Memory B cell (primary cell): ENCODE results near the gene DBH.

Experiments
- ATAC-seq: fragments of 150-1000 bp; cut with Tn5 transposase; 2 replicates; pipeline ENCODE4 v1.10.0; 2021; ENCODE audit warnings: low read depth, mild to moderate bottlenecking, moderate library complexity
- DNase-seq, 2 donors: peaks; one replicate each; pipeline ENCODE4 v3.0.0; 2022; ENCODE audit warnings: low spot score in 2 of 2
- H3K27ac Mint-ChIP-seq: one replicate; pipeline ENCODE4 v1.8.0; 2022; ENCODE audit warnings: mild to moderate bottlenecking, moderate library complexity, mixed read lengths
- H3K27me3 Mint-ChIP-seq: one replicate; pipeline ENCODE4 v1.8.0; 2022; ENCODE audit warnings: mixed read lengths
- H3K36me3 Mint-ChIP-seq: one replicate; pipeline ENCODE4 v1.8.0; 2022; ENCODE audit warnings: mild to moderate bottlenecking, mixed read lengths
- H3K4me1 Mint-ChIP-seq: one replicate; pipeline ENCODE4 v1.8.0; 2022; ENCODE audit warnings: mixed read lengths
- H3K4me3 Mint-ChIP-seq: one replicate; pipeline ENCODE4 v1.8.0; 2022; ENCODE audit warnings: mild to moderate bottlenecking, moderate library complexity, mixed read lengths
- H3K9me3 Mint-ChIP-seq: one replicate; pipeline ENCODE4 v1.8.0; 2022; ENCODE audit warnings: mixed read lengths

The DBH gene

GRCh38 chr9:133689151-133689763 lies 53.1 kb downstream of the DBH start:
- H3K4me3 Mint-ChIP-seq, result no peak overlapping the region
- H3K27ac Mint-ChIP-seq, result no peak overlapping the region
- H3K4me1 Mint-ChIP-seq, result no peaks in the 10 kb centered on the region
- no peaks in the 10 kb centered on the region for H3K36me3 Mint-ChIP-seq
- H3K9me3 Mint-ChIP-seq, result no peaks in the 10 kb centered on the region
- peaks cover 15% of the 10 kb centered on the region for H3K27me3 Mint-ChIP-seq
- ATAC-seq (no peak), DNase-seq (no peak)

GRCh38 chr9:133690081-133690561 lies 54.0 kb downstream of the DBH start:
- no peaks in the 10 kb centered on the region for H3K4me1 Mint-ChIP-seq
- no peak for DNase-seq
- no peaks in the 10 kb centered on the region for H3K9me3 Mint-ChIP-seq
- no peak overlapping the region for H3K27ac Mint-ChIP-seq
- peaks cover 21% of the 10 kb centered on the region for H3K27me3 Mint-ChIP-seq
- no peak overlapping the region for H3K4me3 Mint-ChIP-seq
- no peaks in the 10 kb centered on the region for H3K36me3 Mint-ChIP-seq
- ATAC-seq, result no peak

DNA sequence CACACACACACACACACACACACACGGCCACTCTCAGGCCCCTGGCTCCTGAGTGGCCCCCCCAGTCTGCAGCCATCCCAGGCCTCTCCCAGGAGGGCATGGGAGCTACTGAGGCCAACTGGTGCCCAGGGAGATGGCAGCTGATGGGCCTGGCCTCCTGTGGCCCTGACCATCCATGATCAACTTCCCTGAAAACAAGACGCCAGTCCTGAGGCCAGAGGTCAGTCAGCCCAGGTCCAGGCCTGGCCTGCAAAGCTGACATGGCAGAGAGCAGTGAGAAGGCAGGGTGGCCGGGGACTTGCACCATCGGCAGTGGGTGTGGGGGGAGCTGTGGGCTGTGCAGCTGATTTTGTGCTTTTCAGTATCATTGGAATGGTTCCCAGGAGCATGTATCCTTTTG lies 55.0 kb downstream of the DBH start:
- no peak overlapping the region for H3K4me3 Mint-ChIP-seq
- peaks cover 25% of the 10 kb centered on the region for H3K27me3 Mint-ChIP-seq
- H3K4me1 Mint-ChIP-seq, result no peaks in the 10 kb centered on the region
- no peak for DNase-seq
- ATAC-seq, result no peak
- H3K9me3 Mint-ChIP-seq, result no peaks in the 10 kb centered on the region
- H3K36me3 Mint-ChIP-seq, result no peaks in the 10 kb centered on the region
- H3K27ac Mint-ChIP-seq, result no peak overlapping the region

- DNase-seq, result no peak
- Mint-ChIP-seq H3K4me3 (no peak overlapping the region), H3K4me1 (no peaks in the 10 kb centered on the region), H3K9me3 (no peaks in the 10 kb centered on the region), H3K27me3 (peaks cover 31% of the 10 kb centered on the region), H3K27ac (no peak overlapping the region), H3K36me3 (no peaks in the 10 kb centered on the region)
- no peak for ATAC-seq
These were observed 55.6 kb downstream of the DBH start for GRCh38 chr9:133691626-133692363.

GRCh38 chr9:133692364-133692985 lies 56.3 kb downstream of the DBH start:
- Mint-ChIP-seq H3K36me3 (no peaks in the 10 kb centered on the region), H3K4me1 (no peaks in the 10 kb centered on the region), H3K27ac (no peak overlapping the region), H3K9me3 (no peaks in the 10 kb centered on the region), H3K27me3 (peaks cover 34% of the 10 kb centered on the region), H3K4me3 (no peak overlapping the region)
- no peak for ATAC-seq
- no peak for DNase-seq

DNA sequence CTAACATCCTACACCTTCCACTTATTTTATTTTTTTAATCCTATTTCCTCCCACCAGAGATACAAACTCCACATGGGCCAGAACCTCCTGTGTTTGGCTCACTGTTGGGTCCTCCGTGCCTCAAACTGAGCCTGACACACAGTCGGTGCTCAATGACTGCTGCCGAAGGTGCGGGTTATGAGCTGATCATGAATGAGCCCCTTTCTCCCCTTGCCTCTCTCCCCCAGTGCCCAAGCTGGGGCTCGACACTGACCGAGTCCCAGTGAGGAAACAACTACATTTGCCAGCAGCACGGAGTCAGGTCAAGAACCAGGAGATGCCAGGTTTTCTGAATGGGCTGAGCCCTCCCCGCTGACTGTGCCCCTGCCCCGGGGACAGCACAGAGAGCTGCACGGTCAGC lies 57.0 kb downstream of the DBH start:
- ATAC-seq (no peak), DNase-seq (no peak)
- H3K36me3 Mint-ChIP-seq, result no peaks in the 10 kb centered on the region
- peaks cover 36% of the 10 kb centered on the region for H3K27me3 Mint-ChIP-seq
- H3K27ac Mint-ChIP-seq, result no peak overlapping the region
- H3K4me3 Mint-ChIP-seq, result no peak overlapping the region
- no peaks in the 10 kb centered on the region for H3K4me1 Mint-ChIP-seq
- no peaks in the 10 kb centered on the region for H3K9me3 Mint-ChIP-seq

DNA sequence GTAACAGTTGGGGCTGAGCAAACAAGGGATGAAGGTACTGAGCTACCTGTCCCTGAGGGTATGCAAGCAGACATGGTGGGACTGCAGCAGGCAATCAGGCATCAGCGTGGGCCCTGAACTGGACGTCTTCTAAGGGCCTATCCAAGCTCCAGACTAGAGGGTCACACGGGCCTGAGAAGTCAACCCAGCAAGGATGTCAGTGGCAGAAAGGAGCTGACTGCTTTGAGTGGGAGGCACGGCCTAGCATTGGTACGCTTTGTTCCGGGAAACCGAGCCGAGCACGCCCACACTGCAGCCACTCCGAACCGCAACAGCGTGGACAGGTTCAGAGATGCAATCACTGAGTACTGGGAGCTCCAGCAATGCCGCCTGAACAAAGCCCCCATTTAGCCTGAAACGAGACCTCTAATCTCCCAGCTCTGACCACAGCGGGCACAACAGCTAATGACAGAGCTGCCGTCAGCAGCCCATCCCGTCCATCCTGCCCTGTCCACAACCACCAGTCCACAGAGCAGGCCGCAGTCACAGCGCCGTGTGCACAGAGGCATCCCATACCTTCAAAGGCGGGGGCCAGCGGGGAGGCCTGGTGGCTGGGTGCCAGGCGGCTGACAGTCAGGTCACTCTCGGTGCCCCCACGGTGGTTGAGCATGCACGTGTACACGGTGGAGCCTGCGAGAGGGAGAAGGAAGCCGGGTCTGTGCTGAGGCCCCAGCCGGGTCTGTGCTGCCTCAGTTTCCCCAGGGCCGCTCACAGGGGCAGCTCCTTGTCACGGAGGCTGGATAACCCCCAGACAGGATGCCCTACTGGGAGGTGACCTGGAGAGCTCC lies 57.8 kb downstream of the DBH start:
- no peaks in the 10 kb centered on the region for H3K4me1 Mint-ChIP-seq
- no peak for ATAC-seq

DNA sequence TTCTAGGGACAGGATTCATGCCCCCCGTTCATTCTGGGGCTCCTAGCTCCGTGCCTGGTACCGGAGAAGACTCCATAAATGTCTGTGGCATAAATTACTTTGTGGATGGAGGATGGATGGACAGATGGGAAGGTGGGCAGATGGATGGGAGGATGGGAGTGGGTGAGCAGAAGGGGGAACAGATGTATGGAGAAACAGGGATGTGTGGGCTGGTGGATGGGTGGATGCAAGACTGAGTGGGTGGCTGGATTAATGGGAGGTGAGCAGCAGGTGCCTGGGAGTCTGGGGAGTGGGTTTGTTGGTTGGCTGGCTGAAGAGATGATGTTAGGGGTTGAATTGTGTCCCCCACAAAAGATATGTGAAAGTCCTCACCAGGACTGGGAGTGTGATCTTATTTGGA lies 58.5 kb downstream of the DBH start:
- ATAC-seq (no peak), DNase-seq (no peak)
- H3K27ac Mint-ChIP-seq, result no peak overlapping the region
- peaks cover 2% of the 10 kb centered on the region for H3K9me3 Mint-ChIP-seq
- no peak overlapping the region for H3K4me3 Mint-ChIP-seq
- H3K4me1 Mint-ChIP-seq, result no peaks in the 10 kb centered on the region
- peaks cover 2% of the 10 kb centered on the region for H3K36me3 Mint-ChIP-seq
- peaks cover 34% of the 10 kb centered on the region for H3K27me3 Mint-ChIP-seq

More for the DNA sequence above, 57.8 kb downstream of the DBH start:
- Mint-ChIP-seq H3K4me3 (no peak overlapping the region), H3K9me3 (peaks cover 2% of the 10 kb centered on the region), H3K27me3 (peaks cover 34% of the 10 kb centered on the region), H3K27ac (no peak overlapping the region), H3K36me3 (peaks cover 2% of the 10 kb centered on the region)
- no peak for DNase-seq

DNA sequence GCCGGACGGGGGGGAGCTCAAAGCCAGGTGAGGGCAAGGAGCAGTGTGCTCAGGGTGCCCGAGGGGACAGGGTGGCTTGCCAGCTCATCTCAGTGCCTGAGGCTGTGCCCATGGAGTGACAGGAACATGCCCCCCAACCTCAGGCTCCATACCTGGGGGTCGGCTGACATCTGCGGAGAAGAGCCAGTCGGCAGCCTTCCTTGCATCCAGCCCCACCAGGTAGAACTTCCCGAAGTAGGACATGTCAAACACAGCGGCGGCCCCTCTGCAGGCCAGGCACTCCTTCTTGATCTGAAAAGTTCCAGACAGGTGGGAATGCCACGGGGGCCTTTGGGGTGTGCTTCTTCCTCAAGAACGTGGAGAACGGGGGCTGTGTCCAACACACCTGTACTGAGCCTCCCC lies 59.9 kb downstream of the DBH start:
- peaks cover 35% of the 10 kb centered on the region for H3K27me3 Mint-ChIP-seq
- peaks cover 2% of the 10 kb centered on the region for H3K36me3 Mint-ChIP-seq
- no peak overlapping the region for H3K4me3 Mint-ChIP-seq
- DNase-seq (no peak), ATAC-seq (no peak)
- peaks cover 2% of the 10 kb centered on the region for H3K9me3 Mint-ChIP-seq
- H3K27ac Mint-ChIP-seq, result no peak overlapping the region
- no peaks in the 10 kb centered on the region for H3K4me1 Mint-ChIP-seq

GRCh38 chr9:133699546-133699945 lies 63.4 kb downstream of the DBH start:
- peaks cover 34% of the 10 kb centered on the region for H3K27me3 Mint-ChIP-seq
- H3K4me1 Mint-ChIP-seq, result peaks cover 3% of the 10 kb centered on the region
- H3K4me3 Mint-ChIP-seq, result no peak overlapping the region
- H3K9me3 Mint-ChIP-seq, result peaks cover 2% of the 10 kb centered on the region
- DNase-seq (no peak), ATAC-seq (no peak)
- no peak overlapping the region for H3K27ac Mint-ChIP-seq
- peaks cover 2% of the 10 kb centered on the region for H3K36me3 Mint-ChIP-seq

- Mint-ChIP-seq H3K36me3 (peaks cover 2% of the 10 kb centered on the region), H3K27ac (no peak overlapping the region), H3K4me1 (peaks cover 3% of the 10 kb centered on the region), H3K9me3 (peaks cover 2% of the 10 kb centered on the region), H3K4me3 (no peak overlapping the region), H3K27me3 (peaks cover 29% of the 10 kb centered on the region)
- DNase-seq (no peak), ATAC-seq (peak; percentile 21)
These were observed 64.7 kb downstream of the DBH start for GRCh38 chr9:133700819-133701320.

- Mint-ChIP-seq H3K9me3 (peaks cover 2% of the 10 kb centered on the region), H3K4me3 (peak overlapping the region; percentile 39), H3K27ac (no peak overlapping the region), H3K36me3 (peaks cover 2% of the 10 kb centered on the region), H3K27me3 (peaks cover 31% of the 10 kb centered on the region), H3K4me1 (peaks cover 3% of the 10 kb centered on the region)
- no peak for DNase-seq
- ATAC-seq, result peak; percentile 26
These were observed 65.3 kb downstream of the DBH start for GRCh38 chr9:133701321-133701980.

DNA sequence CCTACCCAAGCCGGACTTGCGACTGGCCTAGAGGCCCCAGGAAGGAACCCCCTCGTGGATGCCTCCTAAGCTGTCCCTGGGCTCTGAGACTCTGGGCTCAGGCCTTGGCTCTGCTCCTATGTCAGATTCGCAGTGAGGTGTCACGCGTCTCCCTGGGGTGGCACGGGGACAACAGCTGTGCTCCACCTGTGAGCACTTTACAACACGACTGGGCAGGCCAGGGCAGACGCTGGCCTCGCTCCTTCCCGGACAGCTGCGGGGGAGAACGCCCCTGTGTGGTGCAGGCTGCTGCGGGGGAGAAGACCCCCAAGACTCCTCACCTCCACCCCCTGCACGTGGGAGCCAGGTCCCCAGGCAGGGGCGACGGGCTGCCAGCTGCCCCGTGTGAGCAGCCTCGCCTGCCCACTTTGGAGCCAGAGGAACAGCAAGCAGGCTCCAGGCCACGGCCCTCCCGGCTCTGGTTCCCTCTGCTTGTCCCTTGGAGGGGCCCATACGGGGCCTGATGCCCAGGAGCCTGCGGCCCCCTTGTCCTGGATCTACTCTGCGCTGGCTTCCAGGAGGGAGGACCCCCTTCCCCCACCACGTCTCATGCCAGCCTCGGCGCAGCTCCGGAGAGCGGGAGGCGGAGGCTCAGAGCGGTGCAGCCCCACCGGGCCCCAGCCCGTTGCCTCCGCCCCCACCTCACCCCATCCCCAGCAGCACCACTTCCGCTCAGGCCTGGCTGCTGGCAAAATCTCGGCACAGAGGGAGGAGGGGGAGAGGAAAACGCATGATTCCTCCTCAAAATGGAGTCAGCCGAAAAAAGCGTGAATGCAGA lies 66.0 kb downstream of the DBH start:
- peaks cover 2% of the 10 kb centered on the region for H3K36me3 Mint-ChIP-seq
- peaks cover 2% of the 10 kb centered on the region for H3K9me3 Mint-ChIP-seq
- no peak overlapping the region for H3K27ac Mint-ChIP-seq
- peaks cover 3% of the 10 kb centered on the region for H3K4me1 Mint-ChIP-seq
- DNase-seq (no peak), ATAC-seq (peak; percentile 73)
- H3K27me3 Mint-ChIP-seq, result peaks cover 27% of the 10 kb centered on the region
- H3K4me3 Mint-ChIP-seq, result peak overlapping the region; percentile 32
